DMS 273 treated with DMSO at 0.1 percent for 48 hours (cell line): ENCODE measurements around the gene POFUT2.

Experiments used
- DNase-seq: peaks from one replicate; lab custom pipeline; 2025; lab: John Stamatoyannopoulos, UW

Gene POFUT2

GRCh38 chr21:45297329-45297728 lies 9.6 kb upstream of the POFUT2 start:
- no peak for DNase-seq

- DNase-seq: no peak
Observed at GRCh38 chr21:45296638-45297037, 8.9 kb upstream of the POFUT2 start.

GRCh38 chr21:45295576-45296365 lies 8.1 kb upstream of the POFUT2 start:
- no peak for DNase-seq

GRCh38 chr21:45294509-45295291 lies 7.0 kb upstream of the POFUT2 start:
- DNase-seq: no peak

GRCh38 chr21:45293726-45294401 lies 6.2 kb upstream of the POFUT2 start:
- no peak for DNase-seq

- DNase-seq: no peak
Observed at GRCh38 chr21:45293220-45293725, 5.6 kb upstream of the POFUT2 start.

- no peak for DNase-seq
Observed at GRCh38 chr21:45292399-45293219, 4.9 kb upstream of the POFUT2 start.

- no peak for DNase-seq
Observed at GRCh38 chr21:45291613-45292398, 4.1 kb upstream of the POFUT2 start.

- DNase-seq: no peak
Observed at GRCh38 chr21:45290948-45291612, 3.4 kb upstream of the POFUT2 start.

- DNase-seq: no peak
Observed at GRCh38 chr21:45289655-45290515, 2.2 kb upstream of the POFUT2 start.

GRCh38 chr21:45289134-45289533 lies 1.4 kb upstream of the POFUT2 start:
- no peak for DNase-seq

GRCh38 chr21:45288441-45288841 lies 746 bp upstream of the POFUT2 start:
- no peak for DNase-seq

- no peak for DNase-seq
Observed at GRCh38 chr21:45286671-45287437, 841 bp downstream of the POFUT2 start.

GRCh38 chr21:45285266-45285931 lies 2.3 kb downstream of the POFUT2 start:
- DNase-seq: no peak

GRCh38 chr21:45284456-45284741 lies 3.3 kb downstream of the POFUT2 start:
- no peak for DNase-seq

- no peak for DNase-seq
Observed at GRCh38 chr21:45283611-45284455, 3.9 kb downstream of the POFUT2 start.

GRCh38 chr21:45283035-45283610 lies 4.6 kb downstream of the POFUT2 start:
- no peak for DNase-seq
